C4-2B (cell line): ENCODE measurements around the gene SHKBP1.

Source experiments
- CTCF ChIP-seq: fragments of 450-650 bp; conservative IDR thresholded peaks from 2 replicates; pipeline ENCODE4 v1.5.1; 2017; ENCODE audit warnings: mild to moderate bottlenecking
- ZFX ChIP-seq: fragments of 450-650 bp; IDR thresholded peaks from 2 replicates; pipeline ENCODE4 v1.6.1; 2017

DNA sequence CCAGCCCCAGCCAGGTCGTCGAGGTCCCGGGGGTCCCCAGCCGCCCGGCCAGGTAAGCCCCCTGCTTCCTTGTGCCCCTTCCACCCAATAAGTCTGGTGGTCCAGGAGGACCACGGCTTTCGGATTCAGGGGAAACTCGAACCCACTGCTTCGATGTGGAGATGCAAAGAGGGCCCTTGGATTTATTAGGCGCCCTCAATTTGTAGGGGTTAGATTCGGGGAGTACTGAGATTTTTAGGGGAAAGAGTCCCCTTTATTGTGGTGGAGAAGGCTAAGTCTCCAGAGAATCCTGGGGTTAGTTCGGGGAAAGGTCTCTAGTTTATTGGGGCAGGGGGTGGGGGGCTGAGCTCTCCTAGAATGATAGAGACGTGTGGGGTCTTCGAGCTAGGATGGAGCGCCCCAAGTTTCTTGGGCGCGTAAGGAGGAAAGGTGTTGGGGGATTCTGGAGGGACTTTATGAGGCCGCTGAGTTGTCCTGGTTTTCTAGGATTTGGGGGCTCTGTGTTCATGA is 20.7 kb downstream of the SHKBP1 start:
- TF ChIP-seq CTCF (no peak), ZFX (no peak)
